GM12874 (cell line): ENCODE data around the gene GLI2.

Source experiments
- TF ChIP-seq, protein P1 (sequence below): IDR thresholded peaks from 2 replicates; pipeline ENCODE4 v1.5.1; 2011; ENCODE audit warnings: low read depth, mild to moderate bottlenecking, control low read depth, low read length, moderate library complexity; ENCODE audit not compliant: insufficient read depth

Gene GLI2

DNA sequence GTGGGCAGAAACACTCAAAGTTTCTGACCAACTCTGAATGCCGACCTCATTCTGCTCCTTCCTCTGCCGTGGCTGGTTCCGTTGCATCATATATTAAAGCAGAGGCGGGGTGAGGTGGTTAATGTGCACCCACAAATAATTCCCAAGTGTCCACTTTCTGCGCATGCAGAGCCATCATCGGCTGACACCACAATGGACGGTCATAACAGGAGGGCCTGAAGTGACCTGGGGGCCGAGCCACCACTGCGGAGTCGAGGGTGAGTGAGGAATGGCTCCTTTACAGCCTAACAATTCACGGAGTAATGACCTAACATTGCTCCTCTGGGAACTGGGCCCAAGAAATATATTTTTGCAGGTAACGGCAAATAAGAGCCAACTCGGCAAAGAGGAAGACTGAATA, 32.9 kb upstream of the GLI2 start:
- TF ChIP-seq, protein P1, sequence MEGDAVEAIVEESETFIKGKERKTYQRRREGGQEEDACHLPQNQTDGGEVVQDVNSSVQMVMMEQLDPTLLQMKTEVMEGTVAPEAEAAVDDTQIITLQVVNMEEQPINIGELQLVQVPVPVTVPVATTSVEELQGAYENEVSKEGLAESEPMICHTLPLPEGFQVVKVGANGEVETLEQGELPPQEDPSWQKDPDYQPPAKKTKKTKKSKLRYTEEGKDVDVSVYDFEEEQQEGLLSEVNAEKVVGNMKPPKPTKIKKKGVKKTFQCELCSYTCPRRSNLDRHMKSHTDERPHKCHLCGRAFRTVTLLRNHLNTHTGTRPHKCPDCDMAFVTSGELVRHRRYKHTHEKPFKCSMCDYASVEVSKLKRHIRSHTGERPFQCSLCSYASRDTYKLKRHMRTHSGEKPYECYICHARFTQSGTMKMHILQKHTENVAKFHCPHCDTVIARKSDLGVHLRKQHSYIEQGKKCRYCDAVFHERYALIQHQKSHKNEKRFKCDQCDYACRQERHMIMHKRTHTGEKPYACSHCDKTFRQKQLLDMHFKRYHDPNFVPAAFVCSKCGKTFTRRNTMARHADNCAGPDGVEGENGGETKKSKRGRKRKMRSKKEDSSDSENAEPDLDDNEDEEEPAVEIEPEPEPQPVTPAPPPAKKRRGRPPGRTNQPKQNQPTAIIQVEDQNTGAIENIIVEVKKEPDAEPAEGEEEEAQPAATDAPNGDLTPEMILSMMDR, result no peak

DNA sequence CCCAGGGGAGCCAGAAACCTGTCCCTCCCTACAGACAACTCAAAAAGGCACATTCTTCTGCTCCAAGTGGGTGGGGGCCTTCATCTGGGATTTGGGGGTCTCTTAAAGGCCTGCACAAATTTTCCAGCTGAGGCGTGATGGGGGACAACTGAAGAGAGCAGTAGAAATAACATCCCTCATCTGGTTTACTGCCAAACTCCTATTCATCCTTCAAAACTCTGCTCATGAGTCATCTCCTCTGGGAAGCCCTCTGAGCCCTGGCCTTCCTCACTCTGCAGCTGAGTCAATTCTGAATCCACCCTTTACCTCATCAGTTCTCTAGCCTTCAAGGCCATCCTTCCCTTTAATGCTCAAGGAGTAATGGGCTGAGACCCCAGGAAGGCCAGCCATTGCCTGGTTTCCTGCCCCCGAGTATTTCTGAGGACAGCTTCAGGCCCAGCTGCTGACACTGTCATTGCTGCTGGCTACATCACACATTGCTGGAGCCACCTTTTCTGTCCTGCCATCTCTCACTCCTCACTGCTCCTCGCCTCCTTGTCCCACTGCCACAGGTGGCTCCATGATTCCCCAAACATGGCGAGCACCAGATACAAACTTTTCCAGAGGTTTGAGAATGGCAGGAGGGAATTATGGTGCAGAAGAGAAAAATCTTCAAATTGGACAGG, 32.2 kb upstream of the GLI2 start:
- TF ChIP-seq, protein P1, result no peak

DNA sequence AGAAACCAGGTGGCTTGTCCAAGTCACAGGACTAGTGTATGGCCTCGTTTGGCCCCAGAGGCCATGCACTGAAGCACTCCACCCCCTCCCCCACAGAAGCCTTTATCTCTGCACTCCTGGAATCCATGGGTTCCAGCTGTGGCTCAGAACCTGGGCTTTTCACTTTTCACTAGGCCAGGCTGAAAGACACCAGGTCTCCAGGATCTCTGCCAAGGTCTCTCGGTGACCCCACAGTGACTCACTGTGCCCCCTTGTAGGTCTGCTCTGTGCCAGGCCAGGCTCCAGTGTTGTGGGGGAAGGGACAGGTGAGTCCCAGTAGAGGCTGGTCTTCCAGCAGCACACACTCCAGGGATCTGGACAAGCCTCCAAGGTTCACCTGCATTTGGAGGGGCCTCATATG, 31.0 kb upstream of the GLI2 start:
- TF ChIP-seq, protein P1, result no peak

DNA sequence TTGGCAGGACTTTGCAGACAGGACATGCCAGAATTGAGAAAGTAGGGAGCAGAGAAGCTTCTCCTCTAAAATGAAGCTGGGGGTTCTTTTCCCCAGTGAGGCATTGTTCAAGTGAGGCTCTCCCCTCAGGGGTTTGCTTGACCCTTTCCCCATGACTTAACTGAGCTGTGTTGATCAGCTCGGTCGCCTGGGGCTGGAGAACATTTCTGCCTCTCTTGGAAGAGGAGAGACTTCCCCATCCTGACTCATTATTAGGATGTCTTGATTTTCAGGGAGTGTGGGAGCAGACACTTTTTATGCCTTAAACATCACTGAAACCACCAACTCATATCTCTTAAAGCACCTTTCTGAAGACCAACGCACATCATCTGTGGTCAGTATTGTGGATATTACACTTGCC, 27.9 kb upstream of the GLI2 start:
- TF ChIP-seq, protein P1, result no peak

DNA sequence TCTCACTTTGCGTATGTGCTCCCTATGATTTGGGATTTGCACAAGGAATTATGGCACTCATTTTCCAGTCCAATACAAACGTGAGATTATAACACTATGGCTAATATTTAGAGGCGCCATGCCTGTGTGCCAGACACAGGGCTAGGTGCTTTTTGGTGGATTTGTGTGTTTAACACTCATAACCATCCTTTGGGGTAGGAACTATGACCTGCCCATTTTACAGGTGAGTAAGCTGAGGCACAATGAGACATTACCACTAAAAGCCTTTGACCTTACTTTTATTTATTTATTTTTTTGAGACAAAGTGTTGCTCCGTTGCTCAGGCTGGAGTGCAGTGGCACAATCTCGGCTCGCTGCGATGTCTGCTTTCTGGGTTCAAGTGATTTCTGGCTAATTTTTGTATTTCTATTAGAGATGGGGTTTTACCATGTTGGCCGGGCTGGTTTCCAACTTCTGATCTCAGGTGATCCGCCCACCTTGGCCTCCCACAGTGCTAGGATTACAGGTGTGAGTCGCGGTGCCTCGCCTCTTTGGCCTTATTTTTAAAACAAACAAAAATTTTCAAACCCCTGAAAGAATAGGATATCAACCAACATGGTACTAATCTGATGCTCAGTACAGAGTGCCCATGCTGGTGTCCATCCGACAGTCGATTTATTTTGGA, 26.6 kb upstream of the GLI2 start:
- TF ChIP-seq, protein P1, result no peak

DNA sequence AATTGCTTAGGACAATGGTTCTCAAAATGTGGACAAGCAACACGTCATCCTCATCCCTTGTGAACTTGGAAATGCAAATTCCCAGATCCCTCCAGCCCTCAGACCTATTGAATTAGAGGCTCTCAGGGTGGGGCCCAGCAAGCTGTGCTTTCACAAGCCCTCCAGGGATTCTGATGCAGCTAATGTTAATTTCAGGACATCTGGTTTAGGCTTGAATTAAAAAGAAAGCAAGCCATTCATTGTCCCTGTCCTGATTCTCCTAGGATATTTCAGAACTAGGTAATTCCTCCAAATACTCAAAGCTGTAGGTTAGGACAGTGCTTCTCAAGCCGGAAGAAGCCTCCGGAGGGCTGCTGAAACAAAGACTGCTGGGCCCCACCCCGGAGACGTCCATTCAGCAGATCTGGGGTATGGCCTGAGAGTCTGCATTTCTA, 26.0 kb upstream of the GLI2 start:
- TF ChIP-seq, protein P1, result no peak

DNA sequence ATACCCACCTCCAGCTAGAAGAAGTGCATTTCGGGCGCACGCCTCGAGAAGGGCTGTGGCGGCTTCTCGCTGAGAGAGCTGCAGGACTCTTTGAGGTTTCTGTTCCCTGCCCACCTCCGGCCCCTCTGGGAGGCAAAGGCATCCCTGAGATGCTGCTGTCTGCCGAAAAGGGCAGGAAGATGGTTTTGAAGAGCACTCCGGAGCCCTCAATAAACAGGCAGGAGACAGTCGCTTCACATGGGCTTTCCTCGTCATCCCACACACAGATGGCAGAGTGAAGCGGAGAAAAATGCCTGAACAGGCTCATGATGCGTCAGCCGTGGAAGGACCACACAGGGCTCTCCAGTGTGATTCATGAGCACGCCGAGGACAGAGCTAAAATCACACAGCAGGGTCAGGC, 25.4 kb upstream of the GLI2 start:
- TF ChIP-seq, protein P1, result no peak
